ENCODE measurements around the gene CD1C. TPM values are rescaled to one million over a fixed set of nuclear protein-coding genes. Genes with fewer than 3 reads are reported as not detected.
A peak's percentile ranks its signal among the peaks of the same experiment; 100 is the strongest.
"Not testable (repeated sequence)": the region's sequence is repeated elsewhere in the genome, so short reads cannot be mapped to it uniquely, and the experiment has no call there.

CD1C gene
- total RNA-seq (2014; rRNA removed; shearing (Covaris generic)): not detected in 2 replicates

DNA sequence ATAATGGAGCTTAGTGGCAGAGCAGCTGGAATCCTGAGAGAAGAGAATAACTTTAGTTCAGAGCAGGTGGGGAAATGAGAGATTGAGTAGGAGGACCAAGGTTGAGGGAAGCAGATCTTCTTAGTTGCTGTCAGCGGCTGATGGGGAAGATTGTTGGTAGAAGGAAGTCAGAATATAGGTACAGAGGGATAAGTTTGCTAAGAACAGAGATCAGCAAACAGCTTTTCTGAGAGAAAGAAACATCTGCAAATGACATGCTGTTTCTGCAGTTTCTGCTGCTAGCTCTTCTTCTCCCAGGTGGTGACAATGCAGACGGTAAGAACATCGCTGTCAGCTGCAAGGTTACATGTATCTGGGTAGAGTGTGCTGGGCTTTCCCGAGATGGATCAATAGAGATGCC, at the start of gene CD1C:
Gene CD1C, plus strand, starts transcription at position 113 of the 400 bp plus-strand sequence. Its CDS starts 142 bp downstream, at position 255.
- DNase-seq (ENCODE audit: low read depth): no peak

DNA sequence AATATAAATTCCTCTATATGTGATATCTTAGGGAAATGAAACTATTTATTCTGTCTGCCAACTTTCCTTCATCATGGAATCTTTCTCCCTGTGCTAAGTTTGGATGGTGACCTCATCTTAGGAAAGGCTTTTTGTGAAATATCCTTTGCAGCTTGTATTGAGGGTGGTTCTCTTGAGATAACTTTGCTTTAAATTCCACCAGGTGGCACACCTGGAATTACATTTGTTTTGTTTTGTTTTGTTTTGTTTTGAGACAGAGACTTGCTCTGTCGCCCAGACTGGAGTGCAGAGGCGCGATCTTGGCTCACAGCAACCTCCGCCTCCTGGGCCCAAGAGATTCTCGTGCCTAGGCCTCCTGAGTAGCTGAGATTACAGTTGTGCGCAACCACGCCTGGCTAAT, 43.1 kb upstream of the CD1C start:
- DNase-seq (ENCODE audit: low read depth): no peak

DNA sequence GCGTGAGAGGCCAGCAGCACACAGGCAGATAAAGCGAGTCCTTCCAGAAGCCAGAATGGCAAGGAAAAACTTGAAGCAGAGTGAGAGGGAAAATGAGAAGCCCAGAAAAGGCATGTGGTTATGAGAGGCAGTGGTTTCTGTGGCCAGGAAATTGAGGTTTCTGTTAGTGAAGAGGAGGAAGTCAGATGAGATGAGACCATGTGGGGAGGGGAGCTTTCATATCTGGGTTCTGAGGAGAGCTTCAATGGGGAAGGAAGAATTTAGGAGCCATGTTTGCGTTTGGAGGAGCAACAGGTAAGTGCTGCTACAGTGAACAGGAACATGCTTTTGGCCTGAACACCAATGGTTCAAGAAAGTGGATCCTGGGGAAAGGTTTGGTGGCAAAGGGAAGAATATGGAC, 41.6 kb upstream of the CD1C start:
- DNase-seq (ENCODE audit: low read depth): no peak

DNA sequence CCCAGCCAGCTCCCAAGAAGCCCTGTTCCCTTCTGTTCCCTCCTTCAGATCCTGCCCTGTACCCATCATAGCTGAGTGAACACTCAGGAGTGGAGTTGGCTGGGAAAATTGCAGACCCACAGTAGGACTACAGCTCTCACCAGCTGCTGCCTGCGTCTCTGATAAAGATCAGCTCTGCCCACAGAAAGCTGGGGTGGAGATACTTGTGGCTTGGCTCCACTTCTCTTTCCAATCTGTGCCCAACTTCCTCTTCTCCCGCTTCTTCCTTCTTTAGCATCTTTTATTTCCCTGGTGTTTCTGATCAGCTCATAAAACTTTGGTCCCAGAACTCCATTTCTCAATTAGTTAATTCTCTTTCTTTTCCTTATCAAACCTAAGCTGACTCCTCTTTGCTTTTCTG, 41.0 kb upstream of the CD1C start:
- DNase-seq (ENCODE audit: low read depth): no peak

DNA sequence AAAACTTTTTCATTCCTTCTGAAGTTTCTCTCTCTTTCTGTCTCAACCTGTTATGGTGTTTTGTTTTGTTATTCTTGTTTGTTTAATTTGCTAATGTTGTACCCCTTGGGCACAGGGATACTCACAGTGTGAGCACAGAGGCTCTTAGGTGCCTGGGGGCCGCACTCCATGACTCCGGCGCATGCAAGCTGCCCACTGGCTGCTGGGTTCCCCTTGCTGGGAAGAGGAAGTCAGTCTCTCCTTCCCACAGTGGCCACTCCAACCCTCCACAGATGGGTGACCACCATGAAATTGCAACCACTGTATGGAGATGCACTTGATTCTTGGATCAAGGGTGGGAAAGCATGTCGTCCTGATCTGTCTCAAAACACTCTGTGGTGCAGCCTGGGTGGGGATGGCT, 40.1 kb upstream of the CD1C start:
- no peak for DNase-seq (ENCODE audit: low read depth)

DNA sequence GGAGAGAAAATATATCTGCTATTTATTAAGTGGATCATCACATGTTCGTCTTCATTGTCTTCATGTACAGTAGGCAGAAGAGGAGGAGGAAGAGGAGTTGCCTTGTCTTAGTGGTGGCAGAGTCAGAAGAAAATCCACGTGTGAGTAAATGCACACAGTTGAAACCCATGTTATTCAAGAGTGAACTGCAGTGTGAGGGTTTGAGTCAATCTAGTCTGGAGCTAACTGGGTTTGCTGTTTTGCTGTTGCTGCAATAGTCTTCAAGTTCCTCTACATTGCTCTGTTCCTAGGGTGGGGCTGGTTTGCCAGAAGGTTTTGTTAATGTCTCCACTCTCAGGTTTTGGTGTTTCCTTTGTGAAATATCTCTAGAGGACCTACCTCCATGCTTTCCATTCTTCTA, 38.6 kb upstream of the CD1C start:
- DNase-seq (ENCODE audit: low read depth): no peak

DNA sequence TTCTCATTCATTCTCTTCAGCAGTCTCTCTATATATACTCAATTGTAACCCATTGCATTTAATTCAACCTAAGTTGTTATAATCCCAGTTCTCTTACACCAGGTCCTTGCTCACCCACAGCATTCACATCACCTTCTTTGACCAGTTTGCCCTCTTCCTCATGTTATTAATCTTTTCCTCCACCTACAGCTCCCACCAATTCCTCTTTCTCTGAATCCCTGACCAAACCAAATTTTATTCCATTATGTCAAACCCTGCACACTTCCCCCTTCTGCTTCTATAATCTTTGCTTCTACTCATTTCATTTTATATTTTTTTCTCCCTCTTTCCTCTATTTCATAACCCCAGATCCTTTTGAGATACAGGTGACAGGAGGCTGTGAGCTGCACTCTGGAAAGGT, 34.1 kb upstream of the CD1C start:
- DNase-seq (ENCODE audit: low read depth): no peak

DNA sequence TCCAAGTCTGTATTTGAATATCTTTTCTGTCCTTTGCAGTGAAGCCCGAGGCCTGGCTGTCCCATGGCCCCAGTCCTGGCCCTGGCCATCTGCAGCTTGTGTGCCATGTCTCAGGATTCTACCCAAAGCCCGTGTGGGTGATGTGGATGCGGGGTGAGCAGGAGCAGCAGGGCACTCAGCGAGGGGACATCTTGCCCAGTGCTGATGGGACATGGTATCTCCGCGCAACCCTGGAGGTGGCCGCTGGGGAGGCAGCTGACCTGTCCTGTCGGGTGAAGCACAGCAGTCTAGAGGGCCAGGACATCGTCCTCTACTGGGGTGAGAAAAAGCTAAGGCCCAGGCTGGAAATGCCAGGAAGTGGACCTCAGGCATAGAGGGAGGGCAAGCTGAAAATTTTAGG, 33.0 kb upstream of the CD1C start:
- not testable (repeated sequence) for DNase-seq (ENCODE audit: low read depth)

DNA sequence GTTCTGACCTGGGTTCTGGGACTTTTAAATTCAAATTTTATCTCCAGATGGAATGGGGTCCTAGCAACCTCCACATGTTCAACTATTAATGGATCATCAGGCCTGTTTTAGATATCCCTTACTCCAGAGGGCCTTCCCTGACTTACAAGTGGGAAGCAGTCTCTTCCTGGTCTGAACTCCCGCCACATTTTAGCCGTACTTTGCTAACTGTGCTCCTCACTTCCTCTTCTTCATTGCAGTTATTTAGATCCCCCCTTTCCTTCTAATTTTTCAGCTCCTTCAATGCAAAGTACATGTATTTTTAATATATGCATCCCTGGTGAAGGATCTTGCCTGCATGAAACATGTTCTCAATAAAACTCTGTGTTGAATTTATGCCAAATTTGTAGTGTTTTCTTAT, 31.8 kb upstream of the CD1C start:
- DNase-seq (ENCODE audit: low read depth): no peak

DNA sequence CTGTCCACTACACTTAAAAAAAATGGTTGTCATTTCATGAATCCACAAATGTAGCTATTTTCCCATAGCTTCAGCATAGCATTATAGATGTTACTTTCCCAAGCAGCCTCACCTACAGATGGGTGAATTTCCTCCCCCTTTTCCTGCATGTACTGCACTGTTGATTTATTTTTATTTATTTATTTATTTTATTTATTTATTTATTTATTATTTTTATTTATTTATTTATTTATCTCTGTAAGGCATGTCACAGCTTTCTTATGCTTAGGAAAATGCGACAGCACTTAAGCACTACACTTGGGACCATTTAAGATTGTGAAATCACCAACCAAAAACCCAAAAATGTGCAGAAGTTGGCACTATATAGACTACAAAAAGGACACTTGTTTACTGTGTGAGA, 30.6 kb upstream of the CD1C start:
- DNase-seq (ENCODE audit: low read depth): no peak

DNA sequence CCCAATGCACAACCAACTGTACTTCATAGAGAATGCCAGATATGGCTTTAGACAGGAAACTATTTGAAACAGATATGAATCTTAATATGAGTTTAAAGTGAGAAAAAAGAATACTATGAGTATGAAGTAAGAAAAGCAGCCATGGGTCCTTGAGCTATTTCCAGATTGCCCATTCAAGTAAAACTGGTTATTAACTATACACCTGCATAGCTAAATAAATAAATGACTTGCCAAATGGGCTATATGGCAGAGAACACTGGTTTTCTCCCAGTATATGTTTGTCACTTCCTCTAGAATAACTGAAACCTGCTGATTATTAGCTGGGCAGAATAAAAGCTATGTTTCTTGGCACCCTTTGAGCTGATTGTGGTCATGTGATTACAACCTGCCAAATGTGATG, 17.0 kb upstream of the CD1C start:
- DNase-seq (ENCODE audit: low read depth): no peak

DNA sequence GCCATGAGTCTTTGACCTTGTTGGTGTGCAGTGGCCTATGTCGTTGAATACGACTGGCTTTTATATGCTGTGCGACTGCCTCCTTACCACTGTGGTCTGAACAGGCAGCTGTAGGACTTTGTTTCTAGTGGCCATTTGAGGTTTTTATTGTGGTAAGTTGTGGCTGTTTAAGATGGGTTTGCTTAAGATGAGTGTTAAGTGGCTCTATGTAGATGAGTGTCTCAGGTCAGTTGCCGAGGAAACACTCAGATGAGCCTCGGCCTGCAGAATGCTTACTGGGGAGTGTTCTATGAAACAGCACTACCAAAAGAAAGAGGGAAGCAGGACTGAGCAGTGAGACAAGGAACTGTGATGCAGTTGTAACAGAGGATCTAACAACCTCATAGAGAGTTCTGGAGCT, 14.9 kb upstream of the CD1C start:
- no peak for DNase-seq (ENCODE audit: low read depth)

DNA sequence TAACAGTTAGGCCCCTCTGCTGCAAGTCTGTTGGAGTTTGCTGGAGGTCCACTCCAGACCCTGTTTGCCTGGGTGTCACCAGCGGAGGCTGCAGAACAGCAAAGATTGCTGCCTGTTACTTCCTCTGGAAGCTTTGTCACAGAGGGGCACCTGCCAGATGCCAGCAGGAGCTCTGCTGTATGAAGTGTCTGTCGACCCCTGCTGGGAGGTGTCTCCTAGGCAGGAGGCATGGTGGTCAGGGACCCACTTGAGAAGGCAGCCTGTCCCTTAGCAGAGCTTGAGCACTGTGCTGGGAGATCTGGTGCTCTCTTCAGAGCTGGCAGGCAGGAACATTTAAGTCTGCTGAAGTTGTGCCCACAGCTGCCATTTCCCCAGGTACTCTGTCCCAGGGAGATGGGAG, 7.3 kb upstream of the CD1C start:
- DNase-seq (ENCODE audit: low read depth): not testable (repeated sequence)

DNA sequence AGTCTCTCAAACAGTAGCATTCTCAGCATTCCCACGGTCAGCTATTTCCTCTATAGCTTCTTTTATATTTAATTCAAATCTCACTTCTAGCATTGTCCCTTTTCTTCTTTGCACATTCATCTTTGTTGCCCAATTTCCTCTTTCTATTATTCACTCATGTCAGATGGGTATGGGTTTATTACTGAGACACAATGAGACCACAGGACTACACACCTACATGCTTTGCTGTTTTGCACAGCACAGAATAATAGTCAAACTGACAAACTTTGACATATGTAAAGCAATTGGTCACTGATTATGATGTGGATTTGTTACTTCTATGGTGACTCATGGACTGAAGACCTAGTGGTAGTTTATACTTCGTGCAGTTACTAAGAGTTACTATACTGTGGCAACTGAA, 5.8 kb upstream of the CD1C start:
- DNase-seq (ENCODE audit: low read depth): no peak

DNA sequence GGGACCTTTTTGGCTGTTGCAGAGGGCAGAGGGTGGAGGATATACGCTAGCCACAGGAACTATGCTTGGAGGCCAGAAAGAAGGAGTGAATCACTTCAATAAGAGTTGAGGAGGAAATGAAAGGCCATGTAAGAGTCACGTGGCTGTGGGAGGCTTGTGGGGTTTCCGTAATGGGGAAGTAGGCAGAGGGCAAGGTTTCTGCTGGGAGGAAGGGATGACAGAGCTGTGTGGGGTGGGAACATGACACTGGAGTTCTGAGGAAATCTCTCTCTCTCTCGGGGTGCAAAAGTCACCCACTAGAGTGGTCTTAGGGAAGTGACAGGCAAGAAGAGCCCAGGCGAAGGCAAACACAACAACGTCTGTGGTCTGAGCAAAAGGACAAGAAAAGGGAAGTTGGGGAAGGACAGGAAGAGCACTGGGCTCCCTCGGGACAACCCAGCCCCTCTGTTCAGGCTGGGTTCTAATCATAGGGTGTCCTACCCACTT, 3.9 kb upstream of the CD1C start:
- DNase-seq (ENCODE audit: low read depth): peak; percentile 18

DNA sequence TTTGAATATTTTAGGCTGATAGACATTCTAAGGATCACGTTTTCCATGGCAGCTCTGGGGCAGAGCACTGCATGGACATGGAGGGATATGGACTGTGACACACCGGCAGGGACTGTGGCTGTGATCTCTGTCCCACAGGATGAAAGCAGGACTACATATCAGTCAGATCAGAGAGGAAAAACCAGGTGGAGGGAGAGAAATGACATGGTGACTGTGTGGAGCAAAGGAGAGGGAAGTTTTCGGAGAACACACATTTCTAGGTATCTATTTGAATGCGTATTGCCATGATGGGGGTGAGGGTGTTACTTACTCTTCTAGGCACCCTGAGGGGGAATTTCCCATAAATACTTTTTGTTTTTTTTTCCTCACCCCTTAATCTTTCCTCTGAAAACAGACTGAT, 3.2 kb upstream of the CD1C start:
- DNase-seq (ENCODE audit: low read depth): no peak

DNA sequence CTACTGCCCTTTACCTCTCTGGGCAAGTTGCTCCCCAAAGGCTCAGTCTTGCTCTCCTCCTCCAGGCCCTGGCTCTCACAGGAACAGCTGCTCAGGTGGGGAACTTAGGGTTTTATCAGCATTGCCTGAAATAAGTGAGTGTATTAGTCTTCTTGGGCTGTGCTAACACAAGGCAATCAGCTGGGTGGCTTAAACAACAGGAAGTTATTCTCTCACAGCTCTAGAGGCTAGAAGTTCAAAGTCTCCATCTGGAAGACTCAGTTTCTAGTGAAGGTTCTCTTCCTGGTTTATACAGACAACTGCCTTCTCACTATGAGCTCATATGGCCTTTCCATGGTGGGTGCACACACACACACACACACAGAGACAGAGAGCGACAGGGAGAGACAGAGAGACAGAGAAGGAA, 2.8 kb upstream of the CD1C start:
- DNase-seq (ENCODE audit: low read depth): no peak

DNA sequence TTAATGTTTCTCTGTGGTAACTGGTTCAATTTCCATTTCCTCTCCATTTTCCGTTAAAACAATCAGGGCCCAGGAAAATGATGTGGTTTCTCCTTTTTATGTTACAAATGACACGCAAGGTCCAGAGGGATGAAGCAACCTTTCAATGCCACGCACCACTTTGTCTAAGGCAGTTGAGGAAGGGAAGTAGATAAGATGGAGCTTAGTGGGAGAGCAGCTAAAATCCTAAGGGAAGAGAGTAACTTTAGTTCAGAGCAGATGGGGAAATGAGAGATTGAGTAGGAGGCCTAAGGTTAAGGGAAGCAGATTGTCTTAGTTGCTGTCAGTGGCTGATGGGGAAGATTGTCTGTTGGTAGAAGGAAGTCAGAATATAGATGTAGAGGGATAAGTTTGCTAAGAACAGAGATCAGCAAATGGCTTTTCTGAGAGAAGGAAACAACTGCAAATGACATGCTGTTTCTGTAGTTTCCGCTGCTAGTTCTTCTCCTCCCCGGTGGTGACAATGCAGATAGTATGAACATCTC, 660 bp downstream of the CD1C start:
- DNase-seq (ENCODE audit: low read depth): no peak

DNA sequence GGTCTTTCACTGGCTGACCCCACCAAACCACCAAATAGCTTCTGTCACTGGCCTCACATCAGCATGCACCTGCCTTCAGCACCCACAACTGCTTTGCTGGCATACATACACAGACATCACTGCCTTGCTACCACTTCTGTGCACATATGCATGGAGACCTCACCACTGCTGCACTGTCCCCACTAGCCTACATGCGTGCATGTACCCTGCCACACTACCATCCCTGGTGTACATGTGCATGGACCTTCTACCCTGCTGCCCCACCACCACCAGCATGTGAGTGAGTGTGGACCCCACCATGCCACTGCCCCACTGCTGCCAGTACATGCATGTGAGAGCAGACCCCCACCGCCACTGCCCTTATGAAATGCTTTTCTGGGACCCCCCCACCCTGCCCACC, 6.1 kb downstream of the CD1C start:
- no peak for DNase-seq (ENCODE audit: low read depth)

DNA sequence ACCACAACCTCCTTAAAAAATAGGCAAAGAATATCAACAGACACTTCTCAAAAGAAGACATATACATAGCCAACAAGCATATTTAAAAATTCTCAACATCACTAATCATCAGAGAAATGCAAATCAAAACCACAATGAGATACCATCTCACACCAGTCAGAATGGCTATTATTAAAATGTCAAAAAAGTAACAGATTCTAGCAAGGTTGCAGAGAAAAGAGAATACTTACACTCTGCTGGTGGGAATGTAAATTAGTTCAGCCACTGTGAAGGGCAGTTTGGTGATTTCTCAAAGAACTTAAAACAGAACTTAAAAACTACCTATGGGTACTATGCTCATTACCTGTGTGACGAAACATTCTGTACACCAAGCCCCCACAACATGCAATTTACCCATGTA, 20.9 kb downstream of the CD1C start:
- no peak for DNase-seq (ENCODE audit: low read depth)

DNA sequence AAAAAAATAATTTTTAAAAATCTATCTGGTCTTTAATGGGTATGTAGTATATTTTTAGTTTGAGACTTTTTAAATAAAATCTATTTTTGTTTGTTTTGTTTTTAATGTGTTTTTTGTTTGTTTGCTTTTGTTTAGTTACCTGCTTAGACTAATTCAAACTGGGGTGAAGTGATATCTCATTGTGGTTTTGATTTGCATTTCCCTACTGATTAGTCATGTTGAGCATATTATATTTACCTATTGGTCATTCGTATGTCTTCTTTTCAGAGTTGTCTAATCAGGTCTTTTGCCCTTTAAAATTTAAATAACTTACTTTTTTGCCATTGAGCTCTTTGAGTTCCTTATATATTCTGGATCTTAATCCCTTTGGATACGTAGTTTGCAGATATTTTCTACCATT, 21.3 kb downstream of the CD1C start:
- no peak for DNase-seq (ENCODE audit: low read depth)

DNA sequence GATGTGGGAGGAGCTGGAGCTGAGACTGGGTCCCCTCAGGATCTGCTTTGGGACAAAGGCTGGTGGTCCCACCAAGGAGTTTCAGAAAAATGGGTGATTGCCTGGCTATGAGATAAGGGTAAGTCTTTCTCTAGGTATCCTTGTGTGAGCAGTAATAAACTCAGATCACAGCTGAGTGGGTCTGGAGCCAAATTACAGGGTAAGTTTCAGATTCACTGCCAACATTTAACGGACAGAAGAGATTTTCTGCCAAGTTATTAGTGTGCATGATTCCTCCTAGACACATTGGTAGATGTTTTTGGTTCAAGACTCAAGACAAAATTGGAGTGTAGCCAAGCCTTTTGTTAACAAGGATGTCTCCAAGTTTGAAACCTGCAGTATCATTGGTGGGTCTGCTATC, 34.1 kb downstream of the CD1C start:
- DNase-seq (ENCODE audit: low read depth): no peak

DNA sequence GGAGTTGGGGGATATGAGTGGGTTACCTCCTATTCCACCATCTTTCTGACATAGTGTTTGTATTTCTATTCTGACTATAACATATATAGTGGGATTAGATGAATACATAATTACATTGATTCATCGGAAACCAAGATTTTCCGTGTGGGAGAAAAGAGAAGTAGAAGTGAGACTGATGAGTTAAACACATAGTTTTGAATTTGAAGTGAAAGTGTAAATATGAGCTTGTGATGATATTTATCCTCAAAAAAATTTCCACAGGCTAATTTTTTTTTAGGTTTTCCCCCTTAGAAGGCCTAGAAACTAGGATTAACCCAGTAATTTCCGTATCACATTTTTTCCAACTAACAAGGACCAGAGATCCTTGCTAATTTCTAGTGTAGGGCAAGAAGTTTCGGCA, 34.7 kb downstream of the CD1C start:
- no peak for DNase-seq (ENCODE audit: low read depth)

DNA sequence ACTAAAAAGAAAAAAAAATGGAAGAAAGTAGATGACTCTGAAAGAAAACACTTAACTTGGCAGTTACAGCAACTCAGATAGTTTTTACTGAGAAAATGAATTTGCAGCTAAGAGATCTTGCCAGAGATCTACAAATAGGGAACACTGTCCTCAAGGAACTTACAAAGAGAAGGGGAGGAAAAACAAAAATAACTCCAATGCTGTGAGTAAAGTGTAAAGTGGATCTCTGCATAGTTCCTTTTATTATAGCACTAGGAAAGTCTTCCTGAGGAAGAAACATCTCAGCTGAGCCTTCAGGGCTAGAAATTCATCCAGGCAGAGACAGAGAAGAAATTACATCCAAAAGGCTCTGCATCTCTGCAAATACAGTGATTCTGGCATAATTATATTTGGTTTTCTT, 37.8 kb downstream of the CD1C start:
- no peak for DNase-seq (ENCODE audit: low read depth)

DNA sequence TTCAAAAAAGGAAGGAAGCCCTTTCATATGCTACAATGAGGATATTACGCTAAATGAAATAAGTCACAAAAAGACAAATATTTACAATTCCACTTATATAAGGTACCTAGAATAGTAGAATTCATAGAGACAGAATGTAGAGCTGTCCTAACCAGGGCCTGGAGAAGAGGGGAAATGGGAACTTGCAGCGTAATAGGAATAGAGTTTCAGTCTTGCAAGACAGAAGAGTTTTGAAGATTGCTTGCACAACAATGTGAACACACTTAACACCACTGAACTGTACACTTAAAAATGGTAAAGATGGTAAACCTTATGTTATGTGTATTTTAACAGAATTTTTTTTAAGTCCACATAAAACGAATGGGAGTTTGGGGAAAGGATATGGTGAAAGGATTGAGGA, 38.7 kb downstream of the CD1C start:
- DNase-seq (ENCODE audit: low read depth): no peak
